CD4-positive, alpha-beta memory T cell (primary cell): ENCODE measurements around the gene PUS10. TPM values are rescaled to one million over a fixed set of nuclear protein-coding genes. Genes with fewer than 3 reads are reported as not detected.
A peak's percentile ranks its signal among the peaks of the same experiment; 100 is the strongest.

Experiments
- CTCF ChIA-PET: fragments of 350-600 bp; sonication (Branson Sonifier 250); formaldehyde crosslinking; loops from one replicate; lab custom pipeline; 2021; ENCODE audit warnings: inconsistent platforms; ENCODE audit not compliant: partially characterized antibody; lab: Charles Lee
- POLR2A ChIA-PET: fragments of 350-600 bp; sonication (Branson Sonifier 250); formaldehyde crosslinking; loops from one replicate; lab custom pipeline; 2021; ENCODE audit not compliant: partially characterized antibody; lab: Charles Lee
- DNase-seq, 5 donors: peaks; one replicate each; pipeline versions ENCODE4 v3.0.0 to v3.0.0-alpha.2; 2020 to 2022; ENCODE audit warnings: mixed read lengths in 1 of 5
- H3K27ac ChIP-seq: one replicate; pipeline ENCODE4 v1.7.0; 2013; ENCODE audit warnings: low read depth, low read length
- H3K27me3 ChIP-seq: 2 replicates; pipeline ENCODE4 v1.7.0; 2013; ENCODE audit warnings: mild to moderate bottlenecking, low read length, moderate library complexity; ENCODE audit not compliant: insufficient read depth
- H3K36me3 ChIP-seq: 2 replicates; pipeline ENCODE4 v1.7.0; 2013; ENCODE audit warnings: mild to moderate bottlenecking, low read length, moderate library complexity; ENCODE audit not compliant: insufficient read depth
- H3K4me1 ChIP-seq: 2 replicates; pipeline ENCODE4 v1.7.0; 2013; ENCODE audit warnings: mild to moderate bottlenecking, low read length, moderate library complexity; ENCODE audit not compliant: insufficient read depth
- H3K4me3 ChIP-seq, 2 donors: one replicate each; pipeline ENCODE4 v1.7.0; 2013; ENCODE audit warnings: low read length in 2 of 2, mild to moderate bottlenecking in 1 of 2
- H3K9me3 ChIP-seq, 2 donors: one replicate each; pipeline ENCODE4 v1.7.0; 2013; ENCODE audit warnings: low read length in 2 of 2, control low read depth in 1 of 2; ENCODE audit not compliant: control insufficient read depth in 1 of 2
- H3K27ac Mint-ChIP-seq, 7 donors: one replicate each; pipeline ENCODE4 v1.8.0; 2020 to 2021; ENCODE audit warnings: mixed read lengths in 7 of 7, mild to moderate bottlenecking in 6 of 7, inconsistent platforms in 3 of 7, moderate library complexity in 3 of 7
- H3K27me3 Mint-ChIP-seq, 2 donors: one replicate each; pipeline ENCODE4 v1.8.0; 2020 to 2021; ENCODE audit warnings: mixed read lengths in 2 of 2
- H3K36me3 Mint-ChIP-seq, 2 donors: one replicate each; pipeline ENCODE4 v1.8.0; 2020 to 2021; ENCODE audit warnings: mixed read lengths in 2 of 2, inconsistent platforms in 1 of 2, mild to moderate bottlenecking in 1 of 2
- H3K4me1 Mint-ChIP-seq, 4 donors: one replicate each; pipeline ENCODE4 v1.8.0; 2020 to 2021; ENCODE audit warnings: mixed read lengths in 4 of 4, mild to moderate bottlenecking in 1 of 4
- H3K4me3 Mint-ChIP-seq, 8 donors: one replicate each; pipeline ENCODE4 v1.8.0; 2020 to 2021; ENCODE audit warnings: mixed read lengths in 8 of 8, mild to moderate bottlenecking in 7 of 8, moderate library complexity in 6 of 8, inconsistent platforms in 3 of 8
- H3K9me3 Mint-ChIP-seq, 8 donors: one replicate each; pipeline ENCODE4 v1.8.0; 2020 to 2021; ENCODE audit warnings: mixed read lengths in 8 of 8, mild to moderate bottlenecking in 5 of 8, inconsistent platforms in 3 of 8, moderate library complexity in 1 of 8
- intact Hi-C: fragments of 100-400 bp; cut with micrococcal nuclease; formaldehyde crosslinking; loops from one replicate; pipeline ENCODE4 v1.15.1; 2023
- polyA plus RNA-seq, 2 donors: library from polyadenylated mRNA; unstranded; fragments of 300-500 nt; fragmentation: Illumina TruSeq; gene quantifications; one replicate each; pipeline ENCODE4 v1.2.3, GENCODE V29; 2021
- total RNA-seq, 2 experiments: library from RNA; stranded (reverse); gene quantifications; one replicate each; pipeline ENCODE4 v1.2.3, GENCODE V29; 2021

The PUS10 gene
- total and polyA plus RNA-seq, 4 experiments from 2014 or later = 3.4 to 8.0 (median 5.6) TPM

DNA sequence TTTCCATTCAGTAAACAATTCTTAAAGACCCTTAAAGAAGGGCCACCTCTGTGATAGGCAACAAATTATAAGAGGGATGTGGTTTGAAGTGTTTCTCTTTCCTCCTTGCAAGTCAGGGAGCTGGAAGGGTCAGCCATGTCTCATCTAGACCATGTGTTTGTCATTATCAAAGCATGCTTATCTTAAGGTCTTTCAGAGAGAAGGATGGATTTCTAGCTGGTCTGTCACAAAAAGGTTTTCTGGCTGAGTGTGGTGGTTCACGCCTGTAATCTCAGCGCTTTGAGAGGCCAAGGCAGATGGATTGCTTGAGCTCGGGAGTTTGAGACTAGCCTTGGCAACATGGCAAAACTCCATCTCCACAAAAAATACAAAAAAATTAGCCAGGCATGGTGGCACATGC, 59.7 kb downstream of the PUS10 start:
- H3K9me3 Mint-ChIP-seq = no peaks in the 10 kb centered on the region
- ChIA-PET CTCF (no interaction called here), POLR2A (interaction anchor here (0.9 kb wide), 1 partner anchor 11 kb away, joined by 3 read pairs; no protein-coding TSS in a partner anchor)
- intact Hi-C loops = no loop called here
- Histone ChIP-seq H3K4me1 (no peaks in the 10 kb centered on the region), H3K27me3 (no peaks in the 10 kb centered on the region), H3K4me3 (no peak overlapping the region), H3K9me3 (no peaks in the 10 kb centered on the region), H3K36me3 (no peaks in the 10 kb centered on the region), H3K27ac (no peak overlapping the region)
- no peaks in the 10 kb centered on the region for H3K27me3 Mint-ChIP-seq
- H3K4me1 Mint-ChIP-seq = peaks cover 0 to 3% (median 1%) of the 10 kb centered on the region in 4 donors
- no peak overlapping the region for H3K4me3 Mint-ChIP-seq
- peaks cover 15 to 20% of the 10 kb centered on the region in 2 donors for H3K36me3 Mint-ChIP-seq
- H3K27ac Mint-ChIP-seq = no peak overlapping the region
- no peak for DNase-seq

DNA sequence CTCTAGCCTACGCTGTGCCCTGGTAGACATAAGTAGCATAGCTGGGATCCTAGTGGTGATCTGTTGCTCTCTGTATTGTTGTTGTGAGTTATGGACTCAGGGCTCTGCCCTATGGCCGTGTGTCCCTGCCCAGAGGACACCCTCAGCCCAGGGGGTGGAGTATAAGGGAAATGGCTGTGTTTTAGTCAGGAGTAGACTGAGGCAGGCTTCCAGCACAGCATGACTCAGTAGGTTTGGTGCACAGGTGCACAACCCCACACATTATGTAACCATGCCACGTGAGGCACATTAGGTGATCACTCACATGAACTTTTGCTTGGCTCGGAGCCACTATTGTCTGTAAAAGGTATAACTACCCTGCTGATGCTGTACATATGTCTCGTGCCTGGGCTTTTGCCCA, 60.4 kb downstream of the PUS10 start:
- no peaks in the 10 kb centered on the region for H3K9me3 ChIP-seq
- H3K4me1 ChIP-seq = no peaks in the 10 kb centered on the region
- Mint-ChIP-seq H3K4me1 (peaks cover 0 to under 1% (median 0%) of the 10 kb centered on the region in 4 donors), H3K27me3 (no peaks in the 10 kb centered on the region), H3K9me3 (no peaks in the 10 kb centered on the region), H3K27ac (no peak overlapping the region), H3K36me3 (peaks cover 21 to 25% of the 10 kb centered on the region in 2 donors), H3K4me3 (no peak overlapping the region)
- intact Hi-C loops = no loop called here
- DNase-seq = no peak
- ChIA-PET POLR2A (interaction anchor here (0.9 kb wide), 1 partner anchor 10 kb away, joined by 3 read pairs; no protein-coding TSS in a partner anchor), CTCF (no interaction called here)
- H3K4me3 ChIP-seq = no peak overlapping the region
- no peaks in the 10 kb centered on the region for H3K36me3 ChIP-seq
- no peaks in the 10 kb centered on the region for H3K27me3 ChIP-seq
- H3K27ac ChIP-seq = no peak overlapping the region

DNA sequence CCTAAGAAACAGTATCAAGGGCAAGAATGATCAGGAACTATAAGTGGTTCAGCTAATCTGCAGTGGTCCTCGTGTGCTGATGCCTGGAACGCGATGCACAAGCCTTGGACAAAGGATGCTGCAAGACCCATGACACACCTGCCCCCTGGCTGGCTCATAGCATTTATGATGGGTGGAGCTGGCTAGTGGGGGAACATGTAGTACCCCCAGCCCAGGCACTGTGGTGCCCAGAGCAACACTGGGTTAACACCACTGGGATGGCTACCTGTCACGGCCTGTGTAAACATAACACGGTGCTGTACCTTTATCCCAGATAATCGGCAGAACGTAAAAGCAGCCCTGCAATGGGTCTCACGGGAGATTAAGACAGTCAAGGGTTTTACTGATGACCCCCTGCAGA, 60.8 kb downstream of the PUS10 start:
- H3K4me1 ChIP-seq = no peaks in the 10 kb centered on the region
- no peaks in the 10 kb centered on the region for H3K27me3 ChIP-seq
- intact Hi-C loops = no loop called here
- H3K27me3 Mint-ChIP-seq = no peaks in the 10 kb centered on the region
- CTCF ChIA-PET = interaction anchor here (1.3 kb wide), 1 partner anchor 15 kb away, joined by 3 read pairs; no protein-coding TSS in a partner anchor
- peaks cover 21 to 25% of the 10 kb centered on the region in 2 donors for H3K36me3 Mint-ChIP-seq
- POLR2A ChIA-PET = no interaction called here
- H3K27ac ChIP-seq = no peak overlapping the region
- DNase-seq = no peak
- H3K4me1 Mint-ChIP-seq = no peaks in the 10 kb centered on the region
- no peaks in the 10 kb centered on the region for H3K9me3 Mint-ChIP-seq
- H3K36me3 ChIP-seq = no peaks in the 10 kb centered on the region
- no peak overlapping the region for H3K27ac Mint-ChIP-seq
- no peak overlapping the region for H3K4me3 ChIP-seq
- no peaks in the 10 kb centered on the region for H3K9me3 ChIP-seq
- no peak overlapping the region for H3K4me3 Mint-ChIP-seq

DNA sequence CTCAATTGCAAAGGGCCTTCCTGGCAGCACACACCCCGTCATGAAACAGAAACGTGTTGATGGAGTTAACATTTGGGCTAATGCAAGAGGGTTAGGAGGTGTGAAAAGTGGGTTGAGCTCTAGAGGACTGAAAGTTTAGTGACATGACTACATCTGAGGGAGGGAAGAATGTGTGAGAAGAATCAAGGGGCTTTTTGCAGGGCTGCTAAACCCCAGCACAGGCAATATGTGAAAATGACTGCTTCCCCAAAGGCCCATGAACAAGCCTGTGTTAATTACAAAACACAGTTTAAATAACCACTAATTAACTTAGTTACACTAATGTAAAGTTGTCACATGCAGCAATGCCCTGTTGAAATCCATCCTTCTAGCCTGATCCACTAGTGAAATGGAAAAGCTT, 63.9 kb downstream of the PUS10 start:
- ChIA-PET POLR2A (interaction anchor here (1.4 kb wide), 1 partner anchor 10 kb away, joined by 4 read pairs; no protein-coding TSS in a partner anchor), CTCF (interaction anchor here (1.6 kb wide), 1 partner anchor 45 kb away, joined by 3 read pairs; no protein-coding TSS in a partner anchor)
- no peaks in the 10 kb centered on the region for H3K27me3 Mint-ChIP-seq
- Histone ChIP-seq H3K27ac (no peak overlapping the region), H3K27me3 (no peaks in the 10 kb centered on the region), H3K4me1 (peaks cover 3% of the 10 kb centered on the region), H3K9me3 (no peaks in the 10 kb centered on the region), H3K36me3 (no peaks in the 10 kb centered on the region), H3K4me3 (no peak overlapping the region)
- peaks cover 1 to 4% (median 2%) of the 10 kb centered on the region in 4 donors for H3K4me1 Mint-ChIP-seq
- H3K36me3 Mint-ChIP-seq = peaks cover 21 to 23% of the 10 kb centered on the region in 2 donors
- H3K27ac Mint-ChIP-seq = peak overlapping the region in 1 of 7 donors; percentile 78
- intact Hi-C loops = no loop called here
- no peak for DNase-seq
- no peak overlapping the region for H3K4me3 Mint-ChIP-seq
- H3K9me3 Mint-ChIP-seq = no peaks in the 10 kb centered on the region

GRCh38 chr2:60948926-60949579, 69.0 kb downstream of the PUS10 start:
- H3K4me1 ChIP-seq = peaks cover 12% of the 10 kb centered on the region
- Mint-ChIP-seq H3K9me3 (no peaks in the 10 kb centered on the region), H3K4me1 (peaks cover 4 to 17% (median 11%) of the 10 kb centered on the region in 4 donors), H3K27ac (peak overlapping the region in 3 of 7 donors; percentile 48 to 55 (median 48)), H3K36me3 (peaks cover 16 to 26% of the 10 kb centered on the region in 2 donors), H3K4me3 (peak overlapping the region in 1 of 8 donors; percentile 20), H3K27me3 (no peaks in the 10 kb centered on the region)
- H3K4me3 ChIP-seq = no peak overlapping the region
- POLR2A ChIA-PET = no interaction called here
- intact Hi-C loops = no loop called here
- CTCF ChIA-PET = no interaction called here
- no peaks in the 10 kb centered on the region for H3K27me3 ChIP-seq
- H3K36me3 ChIP-seq = no peaks in the 10 kb centered on the region
- H3K9me3 ChIP-seq = no peaks in the 10 kb centered on the region
- H3K27ac ChIP-seq = no peak overlapping the region
- no peak for DNase-seq

- DNase-seq = no peak
- Histone ChIP-seq H3K36me3 (no peaks in the 10 kb centered on the region), H3K9me3 (no peaks in the 10 kb centered on the region), H3K27me3 (no peaks in the 10 kb centered on the region), H3K27ac (no peak overlapping the region), H3K4me3 (no peak overlapping the region), H3K4me1 (peaks cover 12% of the 10 kb centered on the region)
- Mint-ChIP-seq H3K9me3 (no peaks in the 10 kb centered on the region), H3K27ac (peak overlapping the region in 1 of 7 donors; percentile 46), H3K36me3 (peaks cover 8 to 19% of the 10 kb centered on the region in 2 donors), H3K4me1 (peaks cover 4 to 17% (median 11%) of the 10 kb centered on the region in 4 donors), H3K27me3 (no peaks in the 10 kb centered on the region), H3K4me3 (no peak overlapping the region)
- intact Hi-C loops = no loop called here
- ChIA-PET CTCF (no interaction called here), POLR2A (interaction anchor here (1.7 kb wide), 1 partner anchor 10 kb away, joined by 3 read pairs; no protein-coding TSS in a partner anchor)
Measured at GRCh38 chr2:60948161-60948560, 69.9 kb downstream of the PUS10 start.

GRCh38 chr2:60947056-60947455, 71.0 kb downstream of the PUS10 start:
- Mint-ChIP-seq H3K9me3 (no peaks in the 10 kb centered on the region), H3K4me1 (peaks cover 4 to 17% (median 11%) of the 10 kb centered on the region in 4 donors), H3K4me3 (no peak overlapping the region), H3K27ac (peak overlapping the region in 2 of 7 donors; percentile 10 to 64), H3K36me3 (peaks cover 4 to 18% of the 10 kb centered on the region in 2 donors), H3K27me3 (no peaks in the 10 kb centered on the region)
- no peaks in the 10 kb centered on the region for H3K36me3 ChIP-seq
- no peak for DNase-seq
- no peak overlapping the region for H3K27ac ChIP-seq
- peaks cover 12% of the 10 kb centered on the region for H3K4me1 ChIP-seq
- POLR2A ChIA-PET = interaction anchor here (0.6 to 1.7 kb wide), 3 partner anchors 10 to 72 kb away, joined by 3 to 4 read pairs (median 3); no protein-coding TSS in a partner anchor
- H3K27me3 ChIP-seq = no peaks in the 10 kb centered on the region
- intact Hi-C loops = no loop called here
- H3K9me3 ChIP-seq = no peaks in the 10 kb centered on the region
- CTCF ChIA-PET = no interaction called here
- H3K4me3 ChIP-seq = no peak overlapping the region
